GM18517 (cell line): Measurements from ENCODE around the gene KIAA0319L.

Experiments used
- ATAC-seq: cut with Tn5 transposase; IDR thresholded peaks from one replicate; pipeline ENCODE4 v1.9.1; 2021; ENCODE audit warnings: mild to moderate bottlenecking, moderate library complexity; ENCODE audit not compliant: unreplicated experiment

Gene KIAA0319L

GRCh38 chr1:35394386-35394785, 162.8 kb downstream of the KIAA0319L start:
- no peak for ATAC-seq

- ATAC-seq = no peak
Observed at GRCh38 chr1:35390600-35391494, 166.4 kb downstream of the KIAA0319L start.

- ATAC-seq = no peak
Observed at GRCh38 chr1:35386959-35387358, 170.2 kb downstream of the KIAA0319L start.

GRCh38 chr1:35386290-35386689, 170.9 kb downstream of the KIAA0319L start:
- no peak for ATAC-seq
